ENCODE measurements around the gene CCDC157. TPM values are rescaled to one million over a fixed set of nuclear protein-coding genes. Genes with fewer than 3 reads are reported as not detected.
A peak's percentile ranks its signal among the peaks of the same experiment; 100 is the strongest.

Gene CCDC157
- total and polyA plus RNA-seq, 10 of the 15 experiments (the other 5 are each of a cell fraction or from before 2014, with no cell fraction given): 0.10 to 2.8 (median 1.2) TPM

GRCh38 chr22:30423959-30424533 is 67.2 kb downstream of the CCDC157 start (continued):
- TF ChIP-seq TCF3 (IDR thresholded peaks at IDR 0.05; ENCODE audit: borderline replicate concordance, insufficient read depth, low read depth, low read length) (peak; percentile 89), ZNF687 (IDR thresholded peaks at IDR 0.05) (peak; percentile 28), ATF3 (IDR thresholded peaks at IDR 0.05; ENCODE audit: borderline replicate concordance, extremely low read depth, low read depth, low read length) (peak; percentile 62; the same call in 1 of the 2 replicates), NR2C1 (IDR thresholded peaks at IDR 0.05) (peak; percentile 75), BHLHE40 (IDR thresholded peaks at IDR 0.05; ENCODE audit: borderline replicate concordance in 1 of 2, low read depth in 2 of 2, low read length in 1 of 2) (peak; percentile 94 to 98), GATAD2B (conservative IDR thresholded peaks at IDR 0.05; ENCODE audit: low read depth) (peak; percentile 47), E4F1 (IDR thresholded peaks at IDR 0.05; ENCODE audit: borderline replicate concordance, partially characterized antibody) (peak; percentile 50)
